ENCODE results near the gene PKHD1. TPM values are rescaled to one million over a fixed set of nuclear protein-coding genes. Genes with fewer than 3 reads are reported as not detected.

Gene PKHD1
- total and polyA plus RNA-seq, 2 of the 8 experiments (the other 6 are each of a cell fraction or from before 2014, with no cell fraction given) = 0.06 to 0.09 TPM

GRCh38 chr6:51885957-51886356 lies 201.5 kb downstream of the PKHD1 start (continued):
- TF ChIP-seq SUZ12 (IDR thresholded peaks at IDR 0.05; ENCODE audit: low read length) (no peak), TAF1 (IDR thresholded peaks at IDR 0.05; ENCODE audit: low read depth, low read length) (no peak)

All from H1 (cell line).